Activated CD8-positive, alpha-beta memory T cell treated with anti-CD3 and anti-CD28 coated beads, Interleukin-2, amount 50 U/mL, for 4 hours (primary cell): ENCODE data around the gene CNOT4.
"Not testable (repeated sequence)": the region's sequence is repeated elsewhere in the genome, so short reads cannot be mapped to it uniquely, and the experiment has no call there.

Source experiments
- DNase-seq: peaks from one replicate; pipeline ENCODE4 v3.0.0-alpha.2; 2020

Gene CNOT4

DNA sequence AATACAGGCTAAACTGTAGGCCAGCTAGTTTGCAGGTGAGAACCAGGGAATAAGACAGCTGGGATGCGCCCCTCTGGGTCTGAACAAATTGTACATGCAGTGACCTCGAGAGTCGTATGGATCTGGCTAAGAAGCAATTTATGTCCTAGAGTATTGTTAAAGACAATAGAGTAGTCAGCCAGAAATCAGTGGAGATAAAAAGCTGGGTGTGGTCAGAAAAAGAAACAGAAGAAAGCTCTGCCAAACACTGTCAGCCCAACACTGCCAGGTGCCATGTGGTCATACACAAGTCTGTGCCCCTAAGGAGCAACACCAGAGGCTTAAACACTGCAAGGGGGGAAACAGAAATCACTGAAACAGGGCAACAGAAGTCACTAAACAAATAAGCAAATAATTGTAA, 62.2 kb downstream of the CNOT4 start:
- no peak for DNase-seq

DNA sequence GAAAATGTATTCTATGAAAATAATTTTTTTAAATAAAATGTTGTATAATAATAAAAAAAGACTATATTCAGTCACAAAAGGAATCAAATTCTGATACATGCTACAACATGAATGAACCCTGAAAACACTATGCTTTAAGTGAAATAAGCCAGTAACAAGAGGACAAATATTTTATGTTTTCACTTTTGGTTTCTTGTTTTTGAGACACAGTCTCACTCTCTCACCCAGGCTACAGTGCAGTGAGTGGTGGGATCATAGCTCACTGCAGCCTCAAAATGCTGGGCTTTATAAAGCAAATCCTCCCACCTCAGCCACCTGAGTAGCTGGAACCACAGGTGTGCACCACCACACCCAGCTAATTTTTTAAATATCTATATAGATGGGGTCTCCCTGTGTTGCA, 64.2 kb downstream of the CNOT4 start:
- DNase-seq, result no peak

GRCh38 chr7:135445266-135445665, 64.6 kb downstream of the CNOT4 start:
- not testable (repeated sequence) for DNase-seq

DNA sequence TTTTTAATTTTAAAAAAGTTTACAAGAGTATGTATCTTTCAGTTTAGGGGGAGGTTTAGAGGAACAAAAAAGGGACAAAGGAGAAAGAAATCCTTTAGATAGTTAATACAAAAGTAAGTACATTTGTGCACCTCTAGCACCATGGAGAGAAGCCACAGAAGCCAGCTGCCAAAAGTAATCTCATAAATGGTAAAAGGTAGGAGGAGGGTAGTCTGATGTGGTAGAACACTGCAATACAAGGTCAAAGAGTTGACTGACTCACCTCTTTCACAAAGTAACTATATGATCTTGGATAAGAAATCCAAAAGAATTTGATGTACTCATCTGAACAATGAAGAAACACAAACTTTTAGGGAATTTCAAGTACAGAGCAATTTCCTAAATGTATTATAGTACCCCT, 68.1 kb downstream of the CNOT4 start:
- no peak for DNase-seq

DNA sequence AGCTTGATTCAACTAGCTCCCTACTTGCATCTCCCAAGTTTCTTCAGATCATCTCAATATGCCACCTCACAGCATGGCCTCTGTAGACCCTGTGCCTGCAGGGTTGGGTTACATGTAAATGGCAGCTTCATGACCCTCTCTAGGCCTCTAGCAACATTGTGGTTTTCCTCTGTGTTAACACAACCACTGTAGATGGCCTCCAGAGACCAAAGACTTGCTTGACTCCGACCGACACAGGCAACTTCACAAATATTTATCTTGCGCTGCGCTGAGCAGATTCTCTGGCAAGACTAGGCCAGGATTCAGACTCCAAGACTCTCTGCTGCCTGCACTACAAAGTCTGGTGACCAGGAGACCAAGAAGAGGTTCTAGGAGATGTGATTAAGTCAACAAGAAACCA, 75.9 kb downstream of the CNOT4 start:
- DNase-seq, result no peak

DNA sequence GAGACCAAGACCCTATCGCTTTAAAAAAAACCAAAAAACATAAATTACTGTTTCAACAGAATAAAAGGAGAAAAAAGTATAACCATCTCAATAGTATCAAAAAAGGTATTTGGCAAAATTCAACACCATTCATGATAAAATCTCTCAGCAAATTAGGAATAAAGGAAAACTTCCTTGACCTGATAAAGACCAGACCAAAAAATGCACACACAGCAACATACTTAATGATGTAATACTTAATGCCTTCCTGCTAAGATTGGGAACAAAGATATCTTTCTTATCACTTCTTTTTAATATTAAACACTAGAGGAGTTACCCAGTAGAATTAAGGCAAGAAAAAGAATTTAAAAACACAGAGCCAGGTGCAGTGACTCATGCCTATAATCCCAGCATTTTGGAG, 79.3 kb downstream of the CNOT4 start:
- DNase-seq, result no peak

DNA sequence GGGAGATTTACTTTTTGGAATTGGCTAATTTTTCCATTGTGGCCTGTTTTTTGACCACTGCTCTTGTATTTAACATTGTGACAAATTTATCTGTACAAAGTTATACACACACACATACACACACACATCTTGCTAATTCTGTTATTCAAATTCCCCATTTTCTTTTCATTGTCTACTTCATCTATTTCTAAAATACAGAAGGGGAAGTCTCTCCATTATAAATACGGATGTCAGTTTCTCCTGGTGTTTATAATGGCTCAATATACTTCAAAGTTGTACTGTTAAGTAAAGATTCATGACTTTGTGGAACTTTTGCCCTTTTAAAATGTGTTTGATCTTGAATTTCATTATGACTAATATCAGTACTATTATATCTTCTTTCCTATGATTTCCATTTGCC, 81.0 kb downstream of the CNOT4 start:
- no peak for DNase-seq

DNA sequence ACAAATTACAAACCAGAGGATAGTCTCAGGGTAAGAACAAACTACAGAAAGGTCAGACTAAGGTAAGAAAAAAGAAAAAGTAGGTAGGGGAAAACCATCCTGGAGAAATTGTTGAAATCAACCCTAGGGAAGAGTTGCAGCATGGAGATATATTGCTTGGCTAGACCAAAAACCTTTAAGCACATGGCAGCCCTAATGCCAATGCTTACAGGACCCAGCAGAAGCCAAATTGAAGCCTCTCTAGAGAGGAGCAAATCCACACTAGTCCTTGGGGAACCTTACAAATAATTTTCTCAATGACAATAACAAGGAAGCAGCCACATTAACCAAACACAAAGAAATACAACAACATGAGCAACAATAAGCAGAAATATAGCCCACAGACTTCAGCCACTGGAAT, 81.9 kb downstream of the CNOT4 start:
- DNase-seq, result no peak

- DNase-seq, result no peak
Measured at GRCh38 chr7:135427166-135427565, 82.7 kb downstream of the CNOT4 start.

DNA sequence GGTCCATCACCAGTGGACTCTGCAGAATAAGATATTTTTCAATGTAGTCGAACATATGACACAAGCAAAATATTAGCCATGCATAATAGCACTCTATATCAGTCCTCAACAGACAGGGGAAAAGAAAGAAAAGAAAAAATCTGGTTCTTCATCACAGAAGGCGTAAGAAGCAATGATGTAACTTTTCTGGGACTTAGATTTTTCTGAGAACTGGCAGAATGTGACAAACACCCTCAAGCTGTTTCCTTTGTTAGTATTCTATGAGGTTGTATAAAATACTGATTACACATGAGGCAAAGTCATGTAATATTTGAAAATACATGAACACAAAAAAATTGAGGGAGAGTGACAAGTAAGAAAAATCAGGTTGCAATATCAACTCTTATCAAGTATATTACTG, 84.9 kb downstream of the CNOT4 start:
- no peak for DNase-seq

- DNase-seq, result no peak
Measured at GRCh38 chr7:135420786-135421185, 89.1 kb downstream of the CNOT4 start.

- DNase-seq, result no peak
Measured at GRCh38 chr7:135416431-135416830, 93.5 kb downstream of the CNOT4 start.

GRCh38 chr7:135414850-135415439, 95.0 kb downstream of the CNOT4 start:
- peak; percentile 25 for DNase-seq

- DNase-seq, result no peak
Measured at GRCh38 chr7:135414208-135414607, 95.7 kb downstream of the CNOT4 start.

- no peak for DNase-seq
Measured at GRCh38 chr7:135411098-135411497, 98.8 kb downstream of the CNOT4 start.

DNA sequence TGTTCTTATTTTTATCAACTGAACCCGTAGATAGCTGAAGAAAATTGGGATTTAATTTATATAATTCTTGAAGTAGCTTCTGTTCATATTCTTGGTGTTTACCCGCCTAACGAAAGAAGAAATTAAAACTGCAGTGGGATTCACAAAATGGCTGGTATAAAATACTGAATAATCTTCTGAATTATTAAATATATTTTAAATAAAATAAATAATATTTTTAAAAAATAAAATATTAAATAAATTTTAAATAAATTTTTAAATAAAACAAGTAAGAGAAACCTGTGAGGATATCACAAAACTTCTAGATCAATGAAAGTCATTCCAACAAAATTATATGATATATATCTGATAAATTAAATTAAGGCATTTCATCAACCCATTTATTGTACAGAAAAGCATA, 99.4 kb downstream of the CNOT4 start:
- no peak for DNase-seq

DNA sequence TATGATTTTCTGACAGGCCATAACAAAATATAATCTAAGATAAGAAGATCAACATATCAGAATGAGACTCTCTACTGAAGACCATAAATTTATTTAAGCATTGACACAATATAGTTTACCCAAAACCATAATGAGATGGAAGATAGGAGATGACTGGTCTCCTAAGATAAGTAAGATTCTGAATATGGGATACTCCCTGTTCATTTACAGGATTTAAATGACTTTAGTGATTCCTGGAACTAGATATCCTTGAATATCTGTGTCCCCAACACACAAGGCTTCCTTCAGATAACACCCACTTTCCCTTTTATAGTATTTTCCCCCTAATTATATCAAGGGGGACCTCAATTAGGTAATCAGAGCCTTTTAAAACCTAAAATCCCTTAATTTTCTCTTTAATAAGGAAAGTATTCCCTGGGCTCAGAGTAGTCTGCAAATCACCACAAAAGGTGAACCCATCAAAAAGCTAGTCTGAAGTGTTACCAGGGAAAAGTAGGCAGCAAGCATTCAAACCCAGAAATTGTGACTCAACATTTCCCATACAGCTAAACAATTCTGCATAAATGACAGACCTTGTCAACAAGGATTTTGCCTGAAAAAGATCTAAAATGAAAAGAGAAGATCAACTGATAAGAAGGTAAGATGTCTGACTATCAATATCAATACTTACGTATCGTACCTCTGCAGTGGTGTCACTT, 99.9 kb downstream of the CNOT4 start:
- no peak for DNase-seq

DNA sequence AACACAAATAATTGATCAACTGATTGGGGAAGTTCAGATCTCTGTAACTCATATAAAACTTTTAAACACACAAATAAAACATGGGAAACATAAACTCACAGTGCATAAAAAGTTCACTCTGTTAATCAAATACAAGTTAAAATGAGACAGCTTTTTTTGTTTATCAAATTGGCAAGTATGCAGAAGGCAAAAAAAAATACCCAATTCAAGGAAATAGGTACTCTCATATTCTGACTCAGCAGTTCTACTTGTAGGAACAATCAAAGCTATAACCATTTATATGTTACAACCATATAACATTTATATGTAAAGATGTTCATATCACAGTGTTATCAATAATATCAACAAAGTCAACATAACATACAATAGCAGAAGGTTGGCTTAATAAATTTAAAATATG, 102.0 kb downstream of the CNOT4 start:
- no peak for DNase-seq

DNA sequence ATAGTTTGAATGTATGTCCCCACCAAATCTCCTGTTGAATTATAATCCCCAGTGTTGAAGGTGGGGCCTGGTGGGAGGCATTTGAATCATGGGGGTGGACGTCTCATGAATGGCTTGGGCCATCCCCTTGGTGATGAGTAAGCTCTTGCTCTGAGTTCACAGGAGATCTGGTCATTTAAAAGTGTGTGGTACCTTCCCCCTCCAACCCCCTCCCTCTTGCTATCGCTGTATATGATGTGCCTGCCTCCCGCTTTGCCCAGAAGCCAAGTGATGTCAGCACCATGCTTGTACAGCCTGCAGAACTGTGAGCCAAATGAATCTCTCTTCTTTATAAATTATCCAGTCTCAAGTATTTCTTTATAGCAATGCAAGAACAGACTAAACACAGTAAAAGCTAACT, 103.0 kb downstream of the CNOT4 start:
- no peak for DNase-seq

DNA sequence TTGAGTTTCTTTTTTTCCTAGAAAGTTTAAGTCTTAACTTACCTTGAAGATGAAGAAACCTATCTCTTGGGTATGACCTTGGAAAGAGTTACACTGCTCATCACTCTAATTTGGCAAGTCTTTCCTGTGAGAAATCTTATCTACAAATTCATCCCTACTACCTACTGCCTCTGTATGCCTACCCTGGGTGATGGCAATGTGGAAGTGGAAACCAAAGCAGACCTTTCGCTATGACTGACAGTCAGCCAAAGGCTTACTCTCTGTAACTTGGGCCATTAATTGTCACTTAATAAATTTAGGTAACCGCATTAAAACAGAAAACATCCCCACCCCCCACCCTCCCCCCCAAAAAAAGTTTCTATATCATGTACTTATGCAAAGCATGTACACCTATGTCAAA, 103.9 kb downstream of the CNOT4 start:
- DNase-seq, result no peak

DNA sequence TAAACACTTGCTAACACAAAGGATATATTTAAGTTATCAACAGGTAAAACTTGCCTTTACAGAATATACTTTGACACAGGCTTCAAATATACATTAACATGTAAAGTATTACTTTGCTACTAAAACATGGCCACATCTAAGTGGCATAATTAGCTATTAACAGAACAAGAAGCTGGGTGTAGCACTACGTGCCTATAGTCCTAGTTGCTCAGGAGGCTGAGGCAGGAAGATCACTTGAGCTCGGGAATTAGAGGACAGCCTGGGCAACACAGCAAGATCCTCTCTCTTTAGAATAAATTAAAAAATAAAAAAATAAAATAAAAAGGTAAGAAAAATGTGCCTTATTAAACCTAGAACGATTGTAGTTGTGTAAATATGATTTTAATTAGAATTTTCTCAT, 106.6 kb downstream of the CNOT4 start:
- no peak for DNase-seq

GRCh38 chr7:135397689-135398088, 112.2 kb downstream of the CNOT4 start:
- no peak for DNase-seq

GRCh38 chr7:135392701-135393100, 117.2 kb downstream of the CNOT4 start:
- DNase-seq, result no peak

- DNase-seq, result no peak
Measured at GRCh38 chr7:135391514-135391913, 118.4 kb downstream of the CNOT4 start.

- DNase-seq, result no peak
Measured at GRCh38 chr7:135390829-135391228, 119.1 kb downstream of the CNOT4 start.
